NCI-H1436 treated with DMSO at 0.1 percent for 48 hours (cell line): ENCODE data around the gene TCP11.

Experiments
- DNase-seq: peaks from one replicate; lab custom pipeline; 2025; lab: John Stamatoyannopoulos, UW

Gene TCP11

GRCh38 chr6:35141007-35141655 lies at the start of gene TCP11:
Gene TCP11 (minus strand): TSS chr6:35141339. CDS start chr6:35140870, 469 bp downstream.
- no peak for DNase-seq

- no peak for DNase-seq
Measured at GRCh38 chr6:35190306-35190705, 49.2 kb upstream of the TCP11 start.

GRCh38 chr6:35188886-35189285 lies 47.7 kb upstream of the TCP11 start:
- DNase-seq, result no peak

- no peak for DNase-seq
Measured at GRCh38 chr6:35186571-35186970, 45.4 kb upstream of the TCP11 start.

GRCh38 chr6:35185971-35186370 lies 44.8 kb upstream of the TCP11 start:
- DNase-seq, result no peak

GRCh38 chr6:35185302-35185681 lies 44.2 kb upstream of the TCP11 start:
- no peak for DNase-seq

GRCh38 chr6:35184580-35185301 lies 43.6 kb upstream of the TCP11 start:
- no peak for DNase-seq

GRCh38 chr6:35183935-35184334 lies 42.8 kb upstream of the TCP11 start:
- DNase-seq, result no peak

GRCh38 chr6:35183281-35183680 lies 42.1 kb upstream of the TCP11 start:
- DNase-seq, result no peak

- DNase-seq, result no peak
Measured at GRCh38 chr6:35181933-35182612, 40.9 kb upstream of the TCP11 start.

- DNase-seq, result no peak
Measured at GRCh38 chr6:35181308-35181932, 40.3 kb upstream of the TCP11 start.

GRCh38 chr6:35179901-35180535 lies 38.9 kb upstream of the TCP11 start:
- no peak for DNase-seq

GRCh38 chr6:35178932-35179832 lies 38.0 kb upstream of the TCP11 start:
- no peak for DNase-seq

- DNase-seq, result no peak
Measured at GRCh38 chr6:35178012-35178411, 36.9 kb upstream of the TCP11 start.

GRCh38 chr6:35177596-35177995 lies 36.5 kb upstream of the TCP11 start:
- DNase-seq, result no peak

GRCh38 chr6:35177157-35177556 lies 36.0 kb upstream of the TCP11 start:
- DNase-seq, result no peak

- no peak for DNase-seq
Measured at GRCh38 chr6:35176301-35177024, 35.3 kb upstream of the TCP11 start.

- DNase-seq, result no peak
Measured at GRCh38 chr6:35174501-35174900, 33.4 kb upstream of the TCP11 start.

GRCh38 chr6:35174088-35174434 lies 32.9 kb upstream of the TCP11 start:
- DNase-seq, result no peak

- DNase-seq, result no peak
Measured at GRCh38 chr6:35173427-35174087, 32.4 kb upstream of the TCP11 start.
